Central memory CD8-positive, alpha-beta T cell (primary cell): ENCODE data around the gene ITPR1.
A peak's percentile ranks its signal among the peaks of the same experiment; 100 is the strongest.

ENCODE experiments used
- ATAC-seq: fragments of 150-1000 bp; cut with Tn5 transposase; replicated peaks from 2 replicates; pipeline ENCODE4 v1.10.0; 2022; ENCODE audit warnings: mild to moderate bottlenecking, moderate FRiP score, moderate number of reproducible peaks; ENCODE audit not compliant: poor library complexity, severe bottlenecking; ENCODE audit errors: extremely low read depth
- DNase-seq, 2 donors: peaks; one replicate each; pipeline ENCODE4 v3.0.0; 2021; ENCODE audit warnings: low spot score in 2 of 2
- H3K27ac Mint-ChIP-seq: one replicate; pipeline ENCODE4 v1.8.0; 2022; ENCODE audit warnings: low read depth, mild to moderate bottlenecking, moderate library complexity, mixed read lengths
- H3K27me3 Mint-ChIP-seq: one replicate; pipeline ENCODE4 v1.8.0; 2022; ENCODE audit warnings: mixed read lengths
- H3K36me3 Mint-ChIP-seq: one replicate; pipeline ENCODE4 v1.8.0; 2022; ENCODE audit warnings: mild to moderate bottlenecking, moderate library complexity, mixed read lengths; ENCODE audit not compliant: insufficient read depth
- H3K4me1 Mint-ChIP-seq: one replicate; pipeline ENCODE4 v1.8.0; 2022; ENCODE audit warnings: mixed read lengths
- H3K4me3 Mint-ChIP-seq: one replicate; pipeline ENCODE4 v1.8.0; 2022; ENCODE audit warnings: mild to moderate bottlenecking, moderate library complexity, mixed read lengths
- H3K9me3 Mint-ChIP-seq: one replicate; pipeline ENCODE4 v1.8.0; 2022; ENCODE audit warnings: mixed read lengths

Gene ITPR1

GRCh38 chr3:4493941-4494894, 1.1 kb downstream of the ITPR1 start:
- DNase-seq (no peak), ATAC-seq (no peak)
- Mint-ChIP-seq H3K9me3 (no peaks in the 10 kb centered on the region), H3K36me3 (peaks cover 27% of the 10 kb centered on the region), H3K4me1 (peaks cover 47% of the 10 kb centered on the region), H3K4me3 (peak overlapping the region; percentile 95), H3K27ac (peak overlapping the region; percentile 92), H3K27me3 (no peaks in the 10 kb centered on the region)

- no peaks in the 10 kb centered on the region for H3K27me3 Mint-ChIP-seq
Observed at GRCh38 chr3:4494895-4495264, 1.7 kb downstream of the ITPR1 start.

GRCh38 chr3:4495294-4496086, 2.3 kb downstream of the ITPR1 start:
- Mint-ChIP-seq H3K4me3 (peak overlapping the region; percentile 95), H3K27ac (peak overlapping the region; percentile 92), H3K27me3 (no peaks in the 10 kb centered on the region), H3K9me3 (no peaks in the 10 kb centered on the region), H3K36me3 (peaks cover 29% of the 10 kb centered on the region), H3K4me1 (peaks cover 47% of the 10 kb centered on the region)
- no peak for ATAC-seq
- no peak for DNase-seq

More at GRCh38 chr3:4494895-4495264, 1.7 kb downstream of the ITPR1 start:
- no peaks in the 10 kb centered on the region for H3K9me3 Mint-ChIP-seq
- H3K4me1 Mint-ChIP-seq = peaks cover 47% of the 10 kb centered on the region
- H3K27ac Mint-ChIP-seq = peak overlapping the region; percentile 92
- no peak for ATAC-seq
- peaks cover 27% of the 10 kb centered on the region for H3K36me3 Mint-ChIP-seq
- DNase-seq = no peak
- peak overlapping the region; percentile 95 for H3K4me3 Mint-ChIP-seq

- Mint-ChIP-seq H3K4me1 (peaks cover 47% of the 10 kb centered on the region), H3K4me3 (peak overlapping the region; percentile 95), H3K36me3 (peaks cover 29% of the 10 kb centered on the region), H3K27me3 (no peaks in the 10 kb centered on the region), H3K27ac (peak overlapping the region; percentile 92), H3K9me3 (no peaks in the 10 kb centered on the region)
- DNase-seq (no peak), ATAC-seq (no peak)
Observed at GRCh38 chr3:4496087-4496452, 2.9 kb downstream of the ITPR1 start.

- peaks cover 47% of the 10 kb centered on the region for H3K4me1 Mint-ChIP-seq
- peak overlapping the region; percentile 44 for H3K27ac Mint-ChIP-seq
- DNase-seq (no peak), ATAC-seq (no peak)
- peaks cover 35% of the 10 kb centered on the region for H3K36me3 Mint-ChIP-seq
- no peaks in the 10 kb centered on the region for H3K9me3 Mint-ChIP-seq
- no peaks in the 10 kb centered on the region for H3K27me3 Mint-ChIP-seq
- H3K4me3 Mint-ChIP-seq = no peak overlapping the region
Observed at GRCh38 chr3:4497005-4497692, 4.0 kb downstream of the ITPR1 start.

GRCh38 chr3:4497843-4498324, 4.7 kb downstream of the ITPR1 start:
- H3K27me3 Mint-ChIP-seq = no peaks in the 10 kb centered on the region
- H3K4me1 Mint-ChIP-seq = peaks cover 47% of the 10 kb centered on the region
- DNase-seq (no peak), ATAC-seq (no peak)
- peaks cover 31% of the 10 kb centered on the region for H3K36me3 Mint-ChIP-seq
- H3K9me3 Mint-ChIP-seq = no peaks in the 10 kb centered on the region
- no peak overlapping the region for H3K4me3 Mint-ChIP-seq
- no peak overlapping the region for H3K27ac Mint-ChIP-seq

- peaks cover 25% of the 10 kb centered on the region for H3K36me3 Mint-ChIP-seq
- H3K9me3 Mint-ChIP-seq = no peaks in the 10 kb centered on the region
- H3K27ac Mint-ChIP-seq = no peak overlapping the region
- peaks cover 46% of the 10 kb centered on the region for H3K4me1 Mint-ChIP-seq
- H3K27me3 Mint-ChIP-seq = no peaks in the 10 kb centered on the region
- no peak for ATAC-seq
- DNase-seq = no peak
- H3K4me3 Mint-ChIP-seq = no peak overlapping the region
Observed at GRCh38 chr3:4498446-4498845, 5.3 kb downstream of the ITPR1 start.

GRCh38 chr3:4501437-4501836, 8.3 kb downstream of the ITPR1 start:
- H3K27me3 Mint-ChIP-seq = no peaks in the 10 kb centered on the region
- no peak for ATAC-seq
- peaks cover 42% of the 10 kb centered on the region for H3K4me1 Mint-ChIP-seq
- no peak for DNase-seq
- H3K36me3 Mint-ChIP-seq = peaks cover 12% of the 10 kb centered on the region
- H3K9me3 Mint-ChIP-seq = no peaks in the 10 kb centered on the region
- H3K4me3 Mint-ChIP-seq = no peak overlapping the region
- no peak overlapping the region for H3K27ac Mint-ChIP-seq

GRCh38 chr3:4501927-4502326, 8.8 kb downstream of the ITPR1 start:
- no peak overlapping the region for H3K27ac Mint-ChIP-seq
- ATAC-seq (no peak), DNase-seq (no peak)
- H3K27me3 Mint-ChIP-seq = no peaks in the 10 kb centered on the region
- H3K36me3 Mint-ChIP-seq = peaks cover 12% of the 10 kb centered on the region
- H3K4me1 Mint-ChIP-seq = peaks cover 39% of the 10 kb centered on the region
- no peak overlapping the region for H3K4me3 Mint-ChIP-seq
- no peaks in the 10 kb centered on the region for H3K9me3 Mint-ChIP-seq

GRCh38 chr3:4503050-4503449, 9.9 kb downstream of the ITPR1 start:
- Mint-ChIP-seq H3K4me3 (no peak overlapping the region), H3K27ac (no peak overlapping the region)
- peak; percentile 40 for ATAC-seq

GRCh38 chr3:4504340-4505261, 11.5 kb downstream of the ITPR1 start:
- peak overlapping the region; percentile 80 for H3K4me3 Mint-ChIP-seq
- H3K27ac Mint-ChIP-seq = peak overlapping the region; percentile 83
- no peaks in the 10 kb centered on the region for H3K9me3 Mint-ChIP-seq
- peaks cover 40% of the 10 kb centered on the region for H3K4me1 Mint-ChIP-seq
- DNase-seq = peak in 1 of 2 donors; percentile 15
- ATAC-seq = peak; percentile 62
- H3K36me3 Mint-ChIP-seq = peaks cover 9% of the 10 kb centered on the region
- no peaks in the 10 kb centered on the region for H3K27me3 Mint-ChIP-seq

More at GRCh38 chr3:4503050-4503449, 9.9 kb downstream of the ITPR1 start:
- peaks cover 12% of the 10 kb centered on the region for H3K36me3 Mint-ChIP-seq
- no peaks in the 10 kb centered on the region for H3K9me3 Mint-ChIP-seq
- no peaks in the 10 kb centered on the region for H3K27me3 Mint-ChIP-seq
- DNase-seq = no peak
- peaks cover 43% of the 10 kb centered on the region for H3K4me1 Mint-ChIP-seq
